Erythroblast (primary cell): Measurements from ENCODE around the gene RPL10A.

Experiments used
- GATA1 ChIP-seq: IDR thresholded peaks from 2 replicates; pipeline ENCODE4 v1.6.1; 2011; ENCODE audit warnings: low read depth, mild to moderate bottlenecking, control low read depth, low read length, moderate library complexity
- POLR2A ChIP-seq: IDR thresholded peaks from 2 replicates; pipeline ENCODE4 v1.6.1; 2011; ENCODE audit warnings: mild to moderate bottlenecking, low read length

DNA sequence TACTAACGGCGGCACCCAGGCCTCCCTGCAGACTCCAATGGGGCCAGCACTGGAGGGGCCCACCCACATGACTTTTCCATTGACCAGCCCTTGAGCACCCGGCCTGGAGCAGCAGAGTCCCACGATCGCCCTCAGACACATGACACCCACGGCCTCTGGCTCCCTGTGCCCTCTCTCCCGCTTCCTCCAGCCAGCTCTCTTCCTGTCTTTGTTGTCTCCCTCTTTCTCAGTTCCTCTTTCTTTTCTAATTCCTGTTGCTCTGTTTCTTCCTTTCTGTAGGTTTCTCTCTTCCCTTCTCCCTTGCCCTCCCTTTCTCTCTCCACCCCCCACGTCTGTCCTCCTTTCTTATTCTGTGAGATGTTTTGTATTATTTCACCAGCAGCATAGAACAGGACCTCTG, 42.1 kb upstream of the RPL10A start:
- no peak for TF ChIP-seq POLR2A
- TF ChIP-seq GATA1: no peak
